Measurements from ENCODE around the gene MYO5C. TPM values are rescaled to one million over a fixed set of nuclear protein-coding genes. Genes with fewer than 3 reads are reported as not detected.

MYO5C gene
- total RNA-seq, 4 donors from 2014 or later, result 3.7 to 12.4 (median 7.6) TPM

DNA sequence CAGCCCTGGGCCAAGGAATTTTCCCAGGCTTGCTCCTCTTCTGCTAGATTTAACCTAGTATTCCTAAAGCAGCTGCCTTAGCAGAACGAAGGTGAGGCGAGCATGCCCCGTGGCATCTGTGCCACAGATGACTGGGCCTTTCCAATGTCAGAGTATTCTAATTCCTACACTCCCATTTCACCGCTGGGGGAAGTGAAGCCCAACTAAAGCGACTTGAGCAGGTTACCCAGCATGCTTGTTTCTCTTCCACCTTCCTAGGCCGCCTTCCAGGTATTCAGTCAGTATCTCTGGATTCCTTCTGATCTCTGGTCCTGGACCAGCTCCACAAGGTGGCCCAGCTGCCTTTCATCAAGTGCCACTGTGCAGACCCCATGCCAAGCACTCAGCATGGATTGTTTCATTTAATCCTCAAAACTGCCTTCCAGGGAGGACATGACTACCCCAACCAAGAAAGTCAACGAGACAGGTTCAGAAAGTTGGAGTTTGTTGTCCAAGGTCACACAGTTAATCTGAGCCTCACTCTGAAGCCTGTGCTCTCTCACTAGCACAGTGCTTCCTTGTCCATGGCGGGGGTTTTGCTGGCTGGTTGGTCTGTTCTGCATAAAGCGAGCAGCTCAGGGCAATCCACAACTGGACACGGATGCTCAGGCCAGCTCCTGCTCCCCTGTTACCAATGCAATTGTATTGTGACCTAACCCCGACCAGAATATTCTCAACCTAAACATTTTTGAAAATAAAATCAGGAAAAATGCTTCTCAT is 15.1 kb downstream of the MYO5C start:
- WGBS, result 92% methylated on average over 11 of the region's 11 CpGs
- Histone ChIP-seq H3K4me3 (no peak overlapping the region), H3K36me3 (peaks cover 0 to 30% (median 11%) of the 10 kb centered on the region in 4 donors), H3K4me1 (no peaks in the 10 kb centered on the region), H3K9me3 (no peaks in the 10 kb centered on the region), H3K27ac (replicated peaks in 1 of 4) (no peak overlapping the region), H3K27me3 (no peaks in the 10 kb centered on the region)
- DNase-seq (ENCODE audit: extremely low spot score), result no peak
- intact Hi-C loops (cut with DNase I), result no loop called here
- TF ChIP-seq CTCF (IDR thresholded peaks at IDR 0.05) (no peak), POLR2AphosphoS5 (IDR thresholded peaks at IDR 0.05) (no peak), EP300 (IDR thresholded peaks at IDR 0.05) (no peak), POLR2A (IDR thresholded peaks at IDR 0.05; ENCODE audit: low read depth) (no peak)

GRCh38 chr15:52278636-52279367 is 16.8 kb downstream of the MYO5C start:
- H3K27ac ChIP-seq (replicated peaks in 1 of 4), result no peak overlapping the region
- TF ChIP-seq CTCF (IDR thresholded peaks at IDR 0.05), result no peak
- TF ChIP-seq POLR2AphosphoS5 (IDR thresholded peaks at IDR 0.05), result no peak
- TF ChIP-seq POLR2A (IDR thresholded peaks at IDR 0.05; ENCODE audit: low read depth), result no peak
- no peak for TF ChIP-seq EP300 (IDR thresholded peaks at IDR 0.05)
- WGBS, result 94% methylated on average over 13 of the region's 13 CpGs
- H3K4me3 ChIP-seq, result no peak overlapping the region
- DNase-seq (ENCODE audit: extremely low spot score), result no peak
- intact Hi-C loops (cut with DNase I), result no loop called here
- no peaks in the 10 kb centered on the region for H3K4me1 ChIP-seq
- no peaks in the 10 kb centered on the region for H3K27me3 ChIP-seq
- peaks cover 0 to 39% (median 16%) of the 10 kb centered on the region in 4 donors for H3K36me3 ChIP-seq
- H3K9me3 ChIP-seq, result no peaks in the 10 kb centered on the region

DNA sequence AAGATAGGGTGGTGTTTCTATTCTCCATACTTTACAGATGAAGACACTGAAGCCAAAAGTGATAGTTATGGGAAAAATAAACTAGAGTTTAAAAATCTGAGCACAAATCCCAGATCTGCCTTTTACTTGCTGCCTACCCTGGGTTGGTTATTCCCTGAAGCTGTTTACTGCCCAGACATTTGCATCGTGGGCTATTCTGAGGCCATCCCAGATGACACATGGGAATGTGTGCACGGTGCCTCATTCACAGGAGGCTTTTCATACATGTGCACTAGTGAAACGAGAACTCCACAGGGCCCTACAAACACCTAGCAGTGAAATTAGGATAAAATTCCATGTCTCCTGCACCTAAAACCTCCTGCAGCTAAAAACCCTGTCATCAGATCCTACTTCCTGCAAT is 17.5 kb downstream of the MYO5C start:
- Histone ChIP-seq H3K36me3 (peaks cover 0 to 43% (median 16%) of the 10 kb centered on the region in 4 donors), H3K27me3 (no peaks in the 10 kb centered on the region), H3K4me1 (no peaks in the 10 kb centered on the region), H3K27ac (replicated peaks in 1 of 4) (no peak overlapping the region), H3K9me3 (no peaks in the 10 kb centered on the region), H3K4me3 (no peak overlapping the region)
- intact Hi-C loops (cut with DNase I), result no loop called here
- 89% methylated on average over 3 of the region's 3 CpGs for WGBS
- TF ChIP-seq CTCF (IDR thresholded peaks at IDR 0.05) (no peak), POLR2AphosphoS5 (IDR thresholded peaks at IDR 0.05) (no peak), POLR2A (IDR thresholded peaks at IDR 0.05; ENCODE audit: low read depth) (no peak), EP300 (IDR thresholded peaks at IDR 0.05) (no peak)
- DNase-seq (ENCODE audit: extremely low spot score), result no peak

DNA sequence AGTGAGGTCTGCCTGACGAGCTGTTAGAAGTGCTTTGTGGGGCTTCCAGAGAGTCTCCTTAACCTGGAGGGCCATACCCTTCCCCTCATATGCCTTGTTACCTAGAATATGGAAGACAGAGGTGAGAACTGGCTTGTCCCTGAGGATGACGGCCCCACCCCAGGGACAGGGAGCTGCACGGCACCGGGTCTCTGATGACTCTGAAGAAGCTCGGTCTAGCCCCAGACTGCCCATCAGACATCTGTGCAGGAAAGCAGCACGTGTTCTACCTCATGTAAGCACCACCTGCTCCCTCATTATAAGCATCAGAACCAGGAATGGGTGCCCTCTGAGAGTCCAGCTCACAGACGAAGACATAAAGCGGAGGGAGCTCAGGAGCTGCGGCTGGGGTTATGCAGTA is 18.0 kb downstream of the MYO5C start:
- Histone ChIP-seq H3K4me1 (no peaks in the 10 kb centered on the region), H3K27ac (replicated peaks in 1 of 4) (no peak overlapping the region), H3K9me3 (no peaks in the 10 kb centered on the region), H3K4me3 (no peak overlapping the region), H3K27me3 (no peaks in the 10 kb centered on the region), H3K36me3 (peaks cover 0 to 48% (median 16%) of the 10 kb centered on the region in 4 donors)
- no peak for DNase-seq (ENCODE audit: extremely low spot score)
- TF ChIP-seq POLR2AphosphoS5 (IDR thresholded peaks at IDR 0.05) (no peak), EP300 (IDR thresholded peaks at IDR 0.05) (no peak), POLR2A (IDR thresholded peaks at IDR 0.05; ENCODE audit: low read depth) (no peak), CTCF (IDR thresholded peaks at IDR 0.05) (no peak)
- 95% methylated on average over 8 of the region's 9 CpGs for WGBS
- intact Hi-C loops (cut with DNase I), result no loop called here
